ENCODE data around the gene HADH.
"Not testable (repeated sequence)": the region's sequence is repeated elsewhere in the genome, so short reads cannot be mapped to it uniquely, and the experiment has no call there.

The HADH gene

GRCh38 chr4:108010167-108010566 is 20.5 kb downstream of the HADH start:
- H3K27me3 ChIP-seq (ENCODE audit: control insufficient read depth, insufficient read depth, low read length), result no peaks in the 10 kb centered on the region
- no peak overlapping the region for H3K27ac ChIP-seq (ENCODE audit: low read depth, low read length)
- no peak overlapping the region for H3K4me3 ChIP-seq (ENCODE audit: low read depth, low read length)
- H3K36me3 ChIP-seq (ENCODE audit: control insufficient read depth, insufficient read depth, low read length), result peaks cover 43% of the 10 kb centered on the region
- H3K4me1 ChIP-seq (ENCODE audit: control insufficient read depth, insufficient read depth, low read length), result no peaks in the 10 kb centered on the region
- H3K9me3 ChIP-seq (ENCODE audit: control insufficient read depth, insufficient read depth, low read depth, low read length), result peaks cover 9% of the 10 kb centered on the region; the same call in 1 of the 2 replicates
- no peak overlapping the region for H3K9ac ChIP-seq (ENCODE audit: low read length)

- H3K36me3 ChIP-seq (ENCODE audit: control insufficient read depth, insufficient read depth, low read length), result peaks cover 62% of the 10 kb centered on the region
- H3K9ac ChIP-seq (ENCODE audit: low read length); H3K4me3 ChIP-seq (ENCODE audit: low read depth, low read length); H3K27me3 ChIP-seq (ENCODE audit: control insufficient read depth, insufficient read depth, low read length); H3K9me3 ChIP-seq (ENCODE audit: control insufficient read depth, insufficient read depth, low read depth, low read length); H3K27ac ChIP-seq (ENCODE audit: low read depth, low read length); H3K4me1 ChIP-seq (ENCODE audit: control insufficient read depth, insufficient read depth, low read length): not testable (repeated sequence)
Measured at GRCh38 chr4:108012382-108012781, 22.7 kb downstream of the HADH start.

- Histone ChIP-seq H3K4me3 (ENCODE audit: low read depth, low read length) (no peak overlapping the region), H3K36me3 (ENCODE audit: control insufficient read depth, insufficient read depth, low read length) (peaks cover 62% of the 10 kb centered on the region)
Measured at GRCh38 chr4:108013327-108013726, 23.6 kb downstream of the HADH start.

GRCh38 chr4:108013955-108014354 is 24.3 kb downstream of the HADH start:
- Histone ChIP-seq H3K4me1 (ENCODE audit: control insufficient read depth, insufficient read depth, low read length) (no peaks in the 10 kb centered on the region), H3K4me3 (ENCODE audit: low read depth, low read length) (no peak overlapping the region), H3K27me3 (ENCODE audit: control insufficient read depth, insufficient read depth, low read length) (no peaks in the 10 kb centered on the region), H3K9me3 (ENCODE audit: control insufficient read depth, insufficient read depth, low read depth, low read length) (peaks cover 6% of the 10 kb centered on the region; the same call in 1 of the 2 replicates), H3K27ac (ENCODE audit: low read depth, low read length) (no peak overlapping the region), H3K36me3 (ENCODE audit: control insufficient read depth, insufficient read depth, low read length) (peaks cover 62% of the 10 kb centered on the region), H3K9ac (ENCODE audit: low read length) (no peak overlapping the region)

More at GRCh38 chr4:108013327-108013726, 23.6 kb downstream of the HADH start:
- Histone ChIP-seq H3K4me1 (ENCODE audit: control insufficient read depth, insufficient read depth, low read length) (no peaks in the 10 kb centered on the region), H3K27me3 (ENCODE audit: control insufficient read depth, insufficient read depth, low read length) (no peaks in the 10 kb centered on the region), H3K9ac (ENCODE audit: low read length) (no peak overlapping the region), H3K9me3 (ENCODE audit: control insufficient read depth, insufficient read depth, low read depth, low read length) (peaks cover 9% of the 10 kb centered on the region; the same call in 1 of the 2 replicates), H3K27ac (ENCODE audit: low read depth, low read length) (no peak overlapping the region)

- Histone ChIP-seq H3K27ac (ENCODE audit: low read depth, low read length) (no peak overlapping the region), H3K4me1 (ENCODE audit: control insufficient read depth, insufficient read depth, low read length) (peaks cover 5% of the 10 kb centered on the region), H3K4me3 (ENCODE audit: low read depth, low read length) (no peak overlapping the region), H3K27me3 (ENCODE audit: control insufficient read depth, insufficient read depth, low read length) (no peaks in the 10 kb centered on the region), H3K9ac (ENCODE audit: low read length) (no peak overlapping the region), H3K36me3 (ENCODE audit: control insufficient read depth, insufficient read depth, low read length) (peaks cover 54% of the 10 kb centered on the region), H3K9me3 (ENCODE audit: control insufficient read depth, insufficient read depth, low read depth, low read length) (no peaks in the 10 kb centered on the region)
Measured at GRCh38 chr4:108018040-108018883, 28.6 kb downstream of the HADH start.

GRCh38 chr4:108018884-108019187 is 29.1 kb downstream of the HADH start:
- H3K27me3 ChIP-seq (ENCODE audit: control insufficient read depth, insufficient read depth, low read length), result no peaks in the 10 kb centered on the region
- no peaks in the 10 kb centered on the region for H3K9me3 ChIP-seq (ENCODE audit: control insufficient read depth, insufficient read depth, low read depth, low read length)
- H3K27ac ChIP-seq (ENCODE audit: low read depth, low read length), result no peak overlapping the region
- H3K9ac ChIP-seq (ENCODE audit: low read length), result no peak overlapping the region
- H3K36me3 ChIP-seq (ENCODE audit: control insufficient read depth, insufficient read depth, low read length), result peaks cover 57% of the 10 kb centered on the region
- H3K4me3 ChIP-seq (ENCODE audit: low read depth, low read length), result no peak overlapping the region
- peaks cover 5% of the 10 kb centered on the region for H3K4me1 ChIP-seq (ENCODE audit: control insufficient read depth, insufficient read depth, low read length)

GRCh38 chr4:108024085-108024877 is 34.6 kb downstream of the HADH start:
- Histone ChIP-seq H3K4me1 (ENCODE audit: control insufficient read depth, insufficient read depth, low read length) (peaks cover 5% of the 10 kb centered on the region), H3K9me3 (ENCODE audit: control insufficient read depth, insufficient read depth, low read depth, low read length) (no peaks in the 10 kb centered on the region), H3K9ac (ENCODE audit: low read length) (no peak overlapping the region), H3K27me3 (ENCODE audit: control insufficient read depth, insufficient read depth, low read length) (no peaks in the 10 kb centered on the region), H3K4me3 (ENCODE audit: low read depth, low read length) (no peak overlapping the region), H3K27ac (ENCODE audit: low read depth, low read length) (no peak overlapping the region), H3K36me3 (ENCODE audit: control insufficient read depth, insufficient read depth, low read length) (peaks cover 65% of the 10 kb centered on the region)

- H3K4me1 ChIP-seq (ENCODE audit: control insufficient read depth, insufficient read depth, low read length), result peaks cover 5% of the 10 kb centered on the region
- H3K9me3 ChIP-seq (ENCODE audit: control insufficient read depth, insufficient read depth, low read depth, low read length), result no peaks in the 10 kb centered on the region
- H3K4me3 ChIP-seq (ENCODE audit: low read depth, low read length), result no peak overlapping the region
- H3K27ac ChIP-seq (ENCODE audit: low read depth, low read length), result no peak overlapping the region
- H3K27me3 ChIP-seq (ENCODE audit: control insufficient read depth, insufficient read depth, low read length), result no peaks in the 10 kb centered on the region
- H3K9ac ChIP-seq (ENCODE audit: low read length), result no peak overlapping the region
- H3K36me3 ChIP-seq (ENCODE audit: control insufficient read depth, insufficient read depth, low read length), result peaks cover 64% of the 10 kb centered on the region
Measured at GRCh38 chr4:108024878-108025165, 35.1 kb downstream of the HADH start.

GRCh38 chr4:108029016-108029720 is 39.5 kb downstream of the HADH start:
- Histone ChIP-seq H3K4me3 (ENCODE audit: low read depth, low read length) (no peak overlapping the region), H3K27me3 (ENCODE audit: control insufficient read depth, insufficient read depth, low read length) (no peaks in the 10 kb centered on the region), H3K27ac (ENCODE audit: low read depth, low read length) (no peak overlapping the region), H3K9me3 (ENCODE audit: control insufficient read depth, insufficient read depth, low read depth, low read length) (no peaks in the 10 kb centered on the region), H3K9ac (ENCODE audit: low read length) (no peak overlapping the region), H3K4me1 (ENCODE audit: control insufficient read depth, insufficient read depth, low read length) (no peaks in the 10 kb centered on the region), H3K36me3 (ENCODE audit: control insufficient read depth, insufficient read depth, low read length) (peaks cover 66% of the 10 kb centered on the region)

- peaks cover 66% of the 10 kb centered on the region for H3K36me3 ChIP-seq (ENCODE audit: control insufficient read depth, insufficient read depth, low read length)
- H3K9ac ChIP-seq (ENCODE audit: low read length), result no peak overlapping the region
- no peak overlapping the region for H3K4me3 ChIP-seq (ENCODE audit: low read depth, low read length)
- no peaks in the 10 kb centered on the region for H3K4me1 ChIP-seq (ENCODE audit: control insufficient read depth, insufficient read depth, low read length)
- H3K9me3 ChIP-seq (ENCODE audit: control insufficient read depth, insufficient read depth, low read depth, low read length), result no peaks in the 10 kb centered on the region
- no peak overlapping the region for H3K27ac ChIP-seq (ENCODE audit: low read depth, low read length)
- H3K27me3 ChIP-seq (ENCODE audit: control insufficient read depth, insufficient read depth, low read length), result no peaks in the 10 kb centered on the region
Measured at GRCh38 chr4:108029731-108030130, 40.0 kb downstream of the HADH start.

GRCh38 chr4:108030332-108030731 is 40.6 kb downstream of the HADH start:
- no peaks in the 10 kb centered on the region for H3K4me1 ChIP-seq (ENCODE audit: control insufficient read depth, insufficient read depth, low read length)
- no peaks in the 10 kb centered on the region for H3K27me3 ChIP-seq (ENCODE audit: control insufficient read depth, insufficient read depth, low read length)
- H3K27ac ChIP-seq (ENCODE audit: low read depth, low read length), result no peak overlapping the region
- H3K36me3 ChIP-seq (ENCODE audit: control insufficient read depth, insufficient read depth, low read length), result peaks cover 60% of the 10 kb centered on the region
- no peak overlapping the region for H3K4me3 ChIP-seq (ENCODE audit: low read depth, low read length)
- H3K9me3 ChIP-seq (ENCODE audit: control insufficient read depth, insufficient read depth, low read depth, low read length), result no peaks in the 10 kb centered on the region
- H3K9ac ChIP-seq (ENCODE audit: low read length), result no peak overlapping the region
